ENCODE results near the gene PITX1.

The PITX1 gene

GRCh38 chr5:135013947-135014570 lies 20.0 kb downstream of the PITX1 start:
- TF ChIP-seq POLR2AphosphoS5 (IDR thresholded peaks at IDR 0.05; ENCODE audit: borderline replicate concordance, low read depth, low read length): no peak
- no peak for TF ChIP-seq FOXP2 (optimal IDR thresholded peaks at IDR 0.05; ENCODE audit: control extremely low read depth, extremely low read length, insufficient read depth)
- no peak for TF ChIP-seq EZH2 (IDR thresholded peaks at IDR 0.05)
- DNase-seq (ENCODE audit: low read depth, low spot score): no peak
- Histone ChIP-seq H3K4me3 (no peak overlapping the region), H3K36me3 (ENCODE audit: insufficient read depth, low read length) (no peaks in the 10 kb centered on the region), H3K27ac (no peak overlapping the region), H3K9ac (ENCODE audit: insufficient read length) (no peak overlapping the region), H3K9me3 (ENCODE audit: low read depth, low read length) (no peaks in the 10 kb centered on the region)

GRCh38 chr5:135013445-135013844 lies 20.6 kb downstream of the PITX1 start:
- DNase-seq (ENCODE audit: low read depth, low spot score): no peak
- no peak overlapping the region for H3K9ac ChIP-seq (ENCODE audit: insufficient read length)
- TF ChIP-seq FOXP2 (optimal IDR thresholded peaks at IDR 0.05; ENCODE audit: control extremely low read depth, extremely low read length, insufficient read depth) (no peak), EZH2 (IDR thresholded peaks at IDR 0.05) (no peak), POLR2AphosphoS5 (IDR thresholded peaks at IDR 0.05; ENCODE audit: borderline replicate concordance, low read depth, low read length) (no peak)
- no peaks in the 10 kb centered on the region for H3K9me3 ChIP-seq (ENCODE audit: low read depth, low read length)
- no peaks in the 10 kb centered on the region for H3K36me3 ChIP-seq (ENCODE audit: insufficient read depth, low read length)
- H3K27ac ChIP-seq: no peak overlapping the region
- H3K4me3 ChIP-seq: no peak overlapping the region

GRCh38 chr5:135012951-135013391 lies 21.1 kb downstream of the PITX1 start:
- TF ChIP-seq EZH2 (IDR thresholded peaks at IDR 0.05) (no peak), POLR2AphosphoS5 (IDR thresholded peaks at IDR 0.05; ENCODE audit: borderline replicate concordance, low read depth, low read length) (no peak), FOXP2 (optimal IDR thresholded peaks at IDR 0.05; ENCODE audit: control extremely low read depth, extremely low read length, insufficient read depth) (no peak)
- H3K9ac ChIP-seq (ENCODE audit: insufficient read length): no peak overlapping the region
- no peak overlapping the region for H3K4me3 ChIP-seq
- no peaks in the 10 kb centered on the region for H3K9me3 ChIP-seq (ENCODE audit: low read depth, low read length)
- H3K36me3 ChIP-seq (ENCODE audit: insufficient read depth, low read length): no peaks in the 10 kb centered on the region
- DNase-seq (ENCODE audit: low read depth, low spot score): no peak
- no peak overlapping the region for H3K27ac ChIP-seq

GRCh38 chr5:135012033-135012588 lies 21.9 kb downstream of the PITX1 start:
- Histone ChIP-seq H3K4me3 (no peak overlapping the region), H3K36me3 (ENCODE audit: insufficient read depth, low read length) (no peaks in the 10 kb centered on the region), H3K9me3 (ENCODE audit: low read depth, low read length) (no peaks in the 10 kb centered on the region), H3K9ac (ENCODE audit: insufficient read length) (no peak overlapping the region), H3K27ac (no peak overlapping the region)
- DNase-seq (ENCODE audit: low read depth, low spot score): no peak
- TF ChIP-seq FOXP2 (optimal IDR thresholded peaks at IDR 0.05; ENCODE audit: control extremely low read depth, extremely low read length, insufficient read depth) (no peak), EZH2 (IDR thresholded peaks at IDR 0.05) (no peak), POLR2AphosphoS5 (IDR thresholded peaks at IDR 0.05; ENCODE audit: borderline replicate concordance, low read depth, low read length) (no peak)

- Histone ChIP-seq H3K4me3 (no peak overlapping the region), H3K27ac (no peak overlapping the region), H3K9me3 (ENCODE audit: low read depth, low read length) (no peaks in the 10 kb centered on the region), H3K36me3 (ENCODE audit: insufficient read depth, low read length) (no peaks in the 10 kb centered on the region), H3K9ac (ENCODE audit: insufficient read length) (no peak overlapping the region)
- no peak for DNase-seq (ENCODE audit: low read depth, low spot score)
- TF ChIP-seq FOXP2 (optimal IDR thresholded peaks at IDR 0.05; ENCODE audit: control extremely low read depth, extremely low read length, insufficient read depth) (no peak), POLR2AphosphoS5 (IDR thresholded peaks at IDR 0.05; ENCODE audit: borderline replicate concordance, low read depth, low read length) (no peak), EZH2 (IDR thresholded peaks at IDR 0.05) (no peak)
Observed at GRCh38 chr5:135011355-135012032, 22.5 kb downstream of the PITX1 start.

- H3K4me3 ChIP-seq: no peak overlapping the region
- H3K9ac ChIP-seq (ENCODE audit: insufficient read length): no peak overlapping the region
- DNase-seq (ENCODE audit: low read depth, low spot score): no peak
- TF ChIP-seq FOXP2 (optimal IDR thresholded peaks at IDR 0.05; ENCODE audit: control extremely low read depth, extremely low read length, insufficient read depth): no peak
- TF ChIP-seq POLR2AphosphoS5 (IDR thresholded peaks at IDR 0.05; ENCODE audit: borderline replicate concordance, low read depth, low read length): no peak
- no peak for TF ChIP-seq EZH2 (IDR thresholded peaks at IDR 0.05)
- no peaks in the 10 kb centered on the region for H3K36me3 ChIP-seq (ENCODE audit: insufficient read depth, low read length)
- H3K9me3 ChIP-seq (ENCODE audit: low read depth, low read length): no peaks in the 10 kb centered on the region
- H3K27ac ChIP-seq: no peak overlapping the region
Observed at GRCh38 chr5:135010502-135011354, 23.3 kb downstream of the PITX1 start.

- TF ChIP-seq FOXP2 (optimal IDR thresholded peaks at IDR 0.05; ENCODE audit: control extremely low read depth, extremely low read length, insufficient read depth): no peak
- Histone ChIP-seq H3K9me3 (ENCODE audit: low read depth, low read length) (no peaks in the 10 kb centered on the region), H3K4me3 (no peak overlapping the region), H3K27ac (no peak overlapping the region), H3K36me3 (ENCODE audit: insufficient read depth, low read length) (no peaks in the 10 kb centered on the region), H3K9ac (ENCODE audit: insufficient read length) (no peak overlapping the region)
- no peak for DNase-seq (ENCODE audit: low read depth, low spot score)
Observed at GRCh38 chr5:135009736-135010501, 24.1 kb downstream of the PITX1 start.

Data from SK-N-MC (cell line).